ENCODE data around the gene VCL. TPM values are rescaled to one million over a fixed set of nuclear protein-coding genes. Genes with fewer than 3 reads are reported as not detected.

Gene VCL
- total RNA-seq, 1 donor from 2014 or later, result 131 TPM

GRCh38 chr10:74163319-74164068 lies 165.6 kb downstream of the VCL start:
- DNase-seq (ENCODE audit: low spot score in 2 of 2, unreplicated experiment in 2 of 2), result no peak
- Mint-ChIP-seq H3K9me3 (no peaks in the 10 kb centered on the region), H3K4me3 (no peak overlapping the region), H3K4me1 (peaks cover 12% of the 10 kb centered on the region), H3K27me3 (ENCODE audit: low read depth) (no peaks in the 10 kb centered on the region), H3K27ac (no peak overlapping the region), H3K36me3 (no peaks in the 10 kb centered on the region)
- no peak for TF ChIP-seq CTCF (IDR thresholded peaks at IDR 0.05; ENCODE audit: unreplicated experiment)

- Mint-ChIP-seq H3K9me3 (no peaks in the 10 kb centered on the region), H3K4me1 (peaks cover 21% of the 10 kb centered on the region), H3K36me3 (no peaks in the 10 kb centered on the region), H3K4me3 (peak overlapping the region; percentile 1), H3K27me3 (ENCODE audit: low read depth) (no peaks in the 10 kb centered on the region), H3K27ac (peak overlapping the region; percentile 93)
- no peak for TF ChIP-seq CTCF (IDR thresholded peaks at IDR 0.05; ENCODE audit: unreplicated experiment)
- no peak for DNase-seq (ENCODE audit: low spot score in 2 of 2, unreplicated experiment in 2 of 2)
Observed at GRCh38 chr10:74164716-74165529, 167.0 kb downstream of the VCL start.

GRCh38 chr10:74165530-74165901 lies 167.6 kb downstream of the VCL start:
- Mint-ChIP-seq H3K27me3 (ENCODE audit: low read depth) (no peaks in the 10 kb centered on the region), H3K4me1 (peaks cover 21% of the 10 kb centered on the region), H3K36me3 (no peaks in the 10 kb centered on the region), H3K27ac (no peak overlapping the region), H3K4me3 (no peak overlapping the region), H3K9me3 (no peaks in the 10 kb centered on the region)
- TF ChIP-seq CTCF (IDR thresholded peaks at IDR 0.05; ENCODE audit: unreplicated experiment), result no peak
- DNase-seq (ENCODE audit: low spot score in 2 of 2, unreplicated experiment in 2 of 2), result no peak

- no peaks in the 10 kb centered on the region for H3K36me3 Mint-ChIP-seq
- no peak for TF ChIP-seq CTCF (IDR thresholded peaks at IDR 0.05; ENCODE audit: unreplicated experiment)
- no peak overlapping the region for H3K4me3 Mint-ChIP-seq
- H3K4me1 Mint-ChIP-seq, result peaks cover 24% of the 10 kb centered on the region
- H3K27me3 Mint-ChIP-seq (ENCODE audit: low read depth), result no peaks in the 10 kb centered on the region
- no peaks in the 10 kb centered on the region for H3K9me3 Mint-ChIP-seq
- no peak overlapping the region for H3K27ac Mint-ChIP-seq
- no peak for DNase-seq (ENCODE audit: low spot score in 2 of 2, unreplicated experiment in 2 of 2)
Observed at GRCh38 chr10:74167443-74167842, 169.5 kb downstream of the VCL start.

Other genes with a start within 250 kb of the VCL start
- 21.0 to 23.5 TPM (median 23.1 TPM) in 3 replicates for gene CHCHD1, start 216.1 kb upstream of the VCL start, total RNA-seq
- 121 to 131 TPM (median 122 TPM) in 3 replicates for gene ZSWIM8, start 212.5 kb upstream of the VCL start, total RNA-seq
- 37.2 to 40.8 TPM (median 38.7 TPM) in 3 replicates for gene NDST2, start 186.5 kb upstream of the VCL start, total RNA-seq
- gene CAMK2G, start 123.6 kb upstream of the VCL start, total RNA-seq, result 27.3 to 28.3 TPM (median 27.8 TPM) in 3 replicates
- gene PLAU, start 87.0 kb upstream of the VCL start, total RNA-seq, result 3.4 to 5.1 TPM (median 4.7 TPM) in 3 replicates
- 47.6 to 49.4 TPM (median 48.7 TPM) in 3 replicates for gene AP3M1, start 152.7 kb downstream of the VCL start, total RNA-seq
- 25.0 to 26.2 TPM (median 26.2 TPM) in 3 replicates for gene ADK, start 153.1 kb downstream of the VCL start, total RNA-seq